Right cardiac atrium (tissue), 5 donors: ENCODE measurements around the gene SLC30A5. TPM values are rescaled to one million over a fixed set of nuclear protein-coding genes. Genes with fewer than 3 reads are reported as not detected.
"Not testable (repeated sequence)": the region's sequence is repeated elsewhere in the genome, so short reads cannot be mapped to it uniquely, and the experiment has no call there.

Source experiments
- ATAC-seq, 2 donors: fragments of 200-7000 bp; cut with Tn5 transposase; one replicate each; pipeline versions ENCODE4 v1.8.0 to v1.9.1; 2020; ENCODE audit warnings: moderate library complexity in 2 of 2, mild to moderate bottlenecking in 1 of 2
- DNase-seq, 3 donors: peaks; one replicate each; pipeline ENCODE4 v3.0.0-alpha.2; 2020
- H3K27ac ChIP-seq: one replicate; pipeline ENCODE4 v1.5.1; 2013; ENCODE audit warnings: mild to moderate bottlenecking, low read length, control low read depth, moderate library complexity
- H3K27me3 ChIP-seq: one replicate; pipeline ENCODE4 v1.6.1; 2013; ENCODE audit not compliant: control insufficient read depth, insufficient read depth
- H3K4me1 ChIP-seq: one replicate; pipeline ENCODE4 v1.6.1; 2013; ENCODE audit warnings: low read length; ENCODE audit not compliant: control insufficient read depth, insufficient read depth
- H3K4me3 ChIP-seq: one replicate; pipeline ENCODE4 v1.5.1; 2013; ENCODE audit warnings: low read length, control low read depth
- H3K9me3 ChIP-seq: one replicate; pipeline ENCODE4 v1.6.1; 2013; ENCODE audit warnings: low read length; ENCODE audit not compliant: control insufficient read depth
- WGBS: extraction: QIAGEN DNeasy Blood & Tissue Kit; methylation state at CpG from one replicate; pipeline ENCODE4 v1.1.7; 2013; 5-methylcytosine and 5-hydroxymethylcytosine counted together
- intact Hi-C, 4 donors: fragments of 100-400 bp; cut with DNase I; formaldehyde crosslinking; loops; one replicate each; pipeline versions ENCODE4 v1.11.0 to v1.14.0; 2022 to 2023
- polyA plus RNA-seq: library from polyadenylated mRNA; stranded (reverse); fragments of 200-250 nt; gene quantifications from one replicate; pipeline ENCODE4 v1.2.3, GENCODE V29; 2013
- total RNA-seq, 4 donors: library from RNA; stranded (reverse); fragmentation: NEBNext Ultra II Directional; extraction: Animal tissue kit (Norgen Biotek cat#: 25700); gene quantifications; one replicate each; pipeline ENCODE4 v1.2.1, GENCODE V29; 2021
- donor health status: healthy with polysubstance abuse.
- donor health status: DM: no; HTN: yes; CAD: no.
- donor health status: DM: no; HTN: no; CAD: no.
- donor health status: DM: no; HTN: yes; CAD: no; lungs with severe emphysema.
- donor health status: DM: yes; HTN: yes; CAD: no.

The SLC30A5 gene
- total and polyA plus RNA-seq, 5 donors: 32.5 to 59.1 (median 54.0) TPM

DNA sequence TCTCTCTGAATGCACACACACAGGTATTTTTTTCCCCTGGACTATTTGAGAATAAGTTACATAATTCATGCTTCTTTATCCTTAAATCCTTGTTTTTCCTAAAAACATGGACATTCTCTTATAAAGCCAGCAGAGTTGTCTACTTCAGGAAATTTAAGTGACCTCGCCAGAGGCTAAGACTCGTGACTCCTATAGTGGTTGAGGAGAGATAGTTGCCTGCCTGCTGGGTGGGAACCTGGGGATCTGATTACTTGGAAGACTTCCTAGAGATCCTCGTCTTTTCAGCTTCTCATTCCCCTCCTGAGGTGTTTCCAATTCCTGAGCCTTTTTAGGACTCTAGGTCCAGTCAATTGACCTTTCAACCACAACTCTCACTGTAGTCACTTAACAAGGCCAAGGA lies 5.5 kb downstream of the SLC30A5 start:
- WGBS: 63% methylated on average over 3 of the region's 3 CpGs
- ATAC-seq: no peak
- no peaks in the 10 kb centered on the region for H3K27me3 ChIP-seq
- no peaks in the 10 kb centered on the region for H3K4me1 ChIP-seq
- DNase-seq: no peak
- no peaks in the 10 kb centered on the region for H3K9me3 ChIP-seq
- H3K4me3 ChIP-seq: no peak overlapping the region
- H3K27ac ChIP-seq: no peak overlapping the region
- intact Hi-C loops: no loop called here

DNA sequence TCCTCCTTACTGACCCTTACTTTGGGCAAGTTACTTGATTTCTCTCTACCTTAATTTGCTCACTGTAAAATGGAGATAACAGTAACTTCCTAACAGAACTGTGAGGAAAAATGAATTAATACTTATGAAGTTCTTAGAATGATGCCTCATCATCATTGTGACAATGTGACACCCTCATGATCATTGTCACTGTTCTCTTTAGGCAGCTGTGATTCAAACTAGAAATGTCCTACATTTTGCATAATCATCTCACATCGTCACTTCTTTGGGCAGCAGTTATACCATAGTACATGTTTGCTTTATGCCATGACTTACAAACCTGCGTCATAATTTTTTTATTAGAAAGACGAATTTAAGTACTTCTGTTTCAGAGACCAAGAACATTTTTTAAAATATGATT lies 9.7 kb downstream of the SLC30A5 start:
- Histone ChIP-seq H3K27ac (no peak overlapping the region), H3K9me3 (no peaks in the 10 kb centered on the region), H3K27me3 (no peaks in the 10 kb centered on the region), H3K4me3 (no peak overlapping the region), H3K4me1 (no peaks in the 10 kb centered on the region)
- DNase-seq (no peak), ATAC-seq (no peak)
- 75% methylated on average over 3 of the region's 3 CpGs for WGBS
- intact Hi-C loops: no loop called here

DNA sequence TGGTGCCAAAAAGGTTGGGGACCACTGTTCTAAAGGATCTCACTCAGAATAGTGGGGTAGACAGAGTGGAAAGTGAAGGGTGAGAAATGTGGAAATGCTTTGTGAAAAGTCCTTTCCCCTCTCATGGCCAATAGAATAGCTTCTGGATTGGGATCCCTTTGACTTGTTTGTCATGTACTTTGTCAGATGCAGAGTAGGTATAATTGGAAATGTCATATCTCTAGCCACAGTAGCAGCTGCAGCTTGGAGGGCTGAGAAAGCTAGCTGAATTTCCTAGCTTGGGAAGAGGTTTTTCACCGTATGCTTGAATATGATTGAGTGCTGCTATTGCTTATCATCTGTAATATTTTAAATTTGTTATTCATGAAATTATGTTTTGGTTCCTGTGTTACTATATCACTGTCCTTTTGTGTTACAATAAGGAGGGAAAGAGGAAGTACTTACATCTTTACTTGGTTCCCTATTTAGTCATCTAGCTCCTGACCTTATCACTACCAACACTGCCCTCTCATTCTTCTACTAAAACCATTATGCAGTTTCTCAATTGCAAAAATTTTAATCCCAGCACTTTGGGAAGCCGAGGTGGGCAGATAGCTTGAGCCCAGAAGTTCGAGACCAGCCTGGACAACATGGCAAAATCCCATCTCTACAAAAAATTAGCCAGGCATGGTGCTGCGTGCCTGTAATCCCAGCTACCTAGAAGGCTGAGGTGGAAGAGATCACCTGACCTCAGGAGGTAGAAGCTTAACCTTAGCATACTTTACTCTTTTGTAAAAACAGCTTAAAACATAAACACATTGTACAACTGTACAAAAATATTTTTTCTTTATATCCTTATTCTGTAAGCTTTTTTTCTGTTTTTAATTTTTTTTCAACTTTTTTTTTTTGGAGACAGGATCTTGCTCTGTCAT lies 12.4 kb downstream of the SLC30A5 start:
- WGBS: 81% methylated on average over 4 of the region's 4 CpGs
- DNase-seq (no peak), ATAC-seq (no peak)
- no peaks in the 10 kb centered on the region for H3K9me3 ChIP-seq
- intact Hi-C loops: no loop called here
- no peak overlapping the region for H3K27ac ChIP-seq
- no peaks in the 10 kb centered on the region for H3K4me1 ChIP-seq
- H3K4me3 ChIP-seq: no peak overlapping the region
- no peaks in the 10 kb centered on the region for H3K27me3 ChIP-seq

DNA sequence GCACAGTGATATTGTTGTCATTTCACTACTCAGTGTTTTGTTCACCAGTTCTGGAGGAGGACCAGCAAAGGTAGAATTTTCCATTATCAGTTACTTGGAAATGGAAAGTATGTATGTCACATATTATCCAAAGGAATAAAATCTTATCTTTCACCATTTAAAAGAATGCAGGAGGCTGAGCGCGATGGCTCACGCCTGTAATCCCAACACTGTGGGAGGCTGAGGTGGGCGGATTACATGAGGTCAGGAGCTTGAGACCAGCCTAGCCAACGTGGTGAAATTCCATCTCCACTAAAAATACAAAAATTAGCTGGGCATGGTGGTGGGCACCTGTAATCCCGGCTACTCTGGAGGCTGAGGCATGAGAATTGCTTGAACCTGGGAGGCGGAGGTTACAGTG lies 14.6 kb downstream of the SLC30A5 start:
- H3K4me3 ChIP-seq, H3K27ac ChIP-seq, DNase-seq, H3K4me1 ChIP-seq, intact Hi-C loops, H3K9me3 ChIP-seq, ATAC-seq, H3K27me3 ChIP-seq: not testable (repeated sequence)
- whole genome bisulfite sequencing: 93% methylated on average over 7 of the region's 7 CpGs

DNA sequence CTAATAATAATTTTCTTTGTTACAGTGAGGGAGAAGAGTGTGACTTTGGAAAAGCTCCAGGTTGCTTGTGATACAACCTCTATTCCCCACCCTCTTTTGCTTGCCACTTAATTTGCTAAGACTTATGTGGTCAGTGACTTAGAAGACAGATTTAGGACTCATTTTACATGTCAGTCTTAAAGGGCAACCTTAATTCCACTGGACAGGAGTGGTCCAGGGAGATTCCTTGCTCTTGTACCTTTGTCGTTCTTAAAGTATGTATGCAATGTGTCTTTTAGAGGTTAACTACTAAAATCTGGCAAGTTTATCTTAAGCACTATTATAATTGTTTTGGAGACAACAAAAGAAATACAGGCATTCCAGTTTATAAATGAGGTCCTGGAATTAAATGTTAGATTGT lies 20.0 kb downstream of the SLC30A5 start:
- Histone ChIP-seq H3K9me3 (no peaks in the 10 kb centered on the region), H3K4me3 (no peak overlapping the region), H3K27ac (no peak overlapping the region), H3K4me1 (no peaks in the 10 kb centered on the region), H3K27me3 (no peaks in the 10 kb centered on the region)
- no peak for ATAC-seq
- intact Hi-C loops: loop anchor here in 1 of 4 donors (10.0 kb wide), 1 partner anchor 131 kb away; no protein-coding TSS in a partner anchor
- no peak for DNase-seq
- 86% methylated on average over 1 of the region's 1 CpG for WGBS

DNA sequence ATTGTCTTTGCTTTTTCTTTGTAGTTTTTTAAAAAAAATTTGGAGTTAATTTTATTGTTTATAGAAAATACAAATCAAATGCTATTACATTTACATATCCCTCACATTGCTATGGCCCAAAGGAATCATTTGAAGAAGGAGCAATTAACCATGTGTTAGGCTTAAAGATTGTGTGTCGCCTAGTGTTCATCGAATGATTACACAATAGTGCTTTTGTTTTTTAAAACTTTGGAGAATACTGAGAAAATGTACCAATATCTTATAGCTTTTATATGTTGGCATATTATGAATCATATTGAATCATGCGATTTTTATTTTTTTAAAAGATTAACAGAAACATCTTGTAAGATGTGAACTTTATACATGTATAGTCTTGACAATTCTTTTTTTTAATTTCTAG lies 21.7 kb downstream of the SLC30A5 start:
- Histone ChIP-seq H3K27ac (no peak overlapping the region), H3K27me3 (no peaks in the 10 kb centered on the region), H3K9me3 (no peaks in the 10 kb centered on the region), H3K4me3 (no peak overlapping the region), H3K4me1 (no peaks in the 10 kb centered on the region)
- intact Hi-C loops: loop anchor here in 1 of 4 donors (10.0 kb wide), 1 partner anchor 129 kb away; no protein-coding TSS in a partner anchor
- DNase-seq (no peak), ATAC-seq (no peak)
- WGBS: 90% methylated on average over 3 of the region's 3 CpGs

DNA sequence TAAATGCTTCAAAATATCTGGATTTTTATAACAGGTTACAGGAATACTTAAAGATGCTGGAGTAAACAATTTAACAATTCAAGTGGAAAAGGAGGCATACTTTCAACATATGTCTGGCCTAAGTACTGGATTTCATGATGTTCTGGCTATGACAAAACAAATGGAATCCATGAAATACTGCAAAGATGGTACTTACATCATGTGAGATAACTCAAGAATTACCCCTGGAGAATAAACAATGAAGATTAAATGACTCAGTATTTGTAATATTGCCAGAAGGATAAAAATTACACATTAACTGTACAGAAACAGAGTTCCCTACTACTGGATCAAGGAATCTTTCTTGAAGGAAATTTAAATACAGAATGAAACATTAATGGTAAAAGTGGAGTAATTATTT lies 35.6 kb downstream of the SLC30A5 start:
- no peaks in the 10 kb centered on the region for H3K27me3 ChIP-seq
- intact Hi-C loops: no loop called here
- H3K27ac ChIP-seq: no peak overlapping the region
- no peak overlapping the region for H3K4me3 ChIP-seq
- ATAC-seq (no peak), DNase-seq (no peak)
- H3K4me1 ChIP-seq: no peaks in the 10 kb centered on the region
- H3K9me3 ChIP-seq: no peaks in the 10 kb centered on the region

DNA sequence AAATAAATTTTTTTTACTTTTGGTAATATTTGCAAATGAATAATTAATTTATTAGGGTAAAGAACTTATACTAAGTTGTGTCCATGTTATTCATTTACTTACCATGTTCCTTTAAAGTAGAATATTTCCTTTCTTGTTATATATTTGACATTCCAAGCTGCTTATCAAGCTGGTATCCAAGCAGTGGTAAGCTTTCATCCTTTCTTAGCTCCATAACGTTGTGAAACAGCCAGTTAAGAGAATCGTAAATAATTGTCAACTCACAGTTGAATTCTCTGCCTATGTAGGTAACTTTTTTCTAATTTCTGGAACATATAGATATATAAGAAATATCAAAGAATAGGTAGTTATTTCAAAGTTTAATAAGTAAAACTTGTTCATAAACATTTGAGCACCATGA lies 36.4 kb downstream of the SLC30A5 start:
- DNase-seq: no peak
- intact Hi-C loops: no loop called here
- Histone ChIP-seq H3K9me3 (no peaks in the 10 kb centered on the region), H3K27me3 (no peaks in the 10 kb centered on the region), H3K27ac (no peak overlapping the region), H3K4me1 (no peaks in the 10 kb centered on the region), H3K4me3 (no peak overlapping the region)
- 71% methylated on average over 2 of the region's 2 CpGs for WGBS
- no peak for ATAC-seq

DNA sequence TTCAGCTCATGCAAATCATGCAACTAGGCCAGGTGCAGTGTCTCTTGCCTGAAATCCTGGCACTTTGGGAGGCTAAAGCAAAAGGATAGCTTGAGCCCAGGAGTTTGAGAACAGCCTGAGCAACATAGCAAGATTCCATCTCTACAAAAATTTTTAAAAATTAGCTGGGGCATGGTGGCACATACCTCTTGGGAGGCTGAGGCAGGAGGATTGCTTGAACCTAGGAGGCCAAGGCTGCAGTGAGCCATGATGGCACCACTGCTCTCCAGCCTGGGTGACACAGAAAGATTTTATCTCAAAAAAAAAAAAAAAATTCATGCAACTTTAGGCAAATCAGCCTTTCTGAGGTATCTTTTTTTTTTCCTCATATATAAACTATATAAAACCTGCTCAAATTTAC lies 37.5 kb downstream of the SLC30A5 start:
- H3K27me3 ChIP-seq: no peaks in the 10 kb centered on the region
- no peaks in the 10 kb centered on the region for H3K9me3 ChIP-seq
- no peak overlapping the region for H3K4me3 ChIP-seq
- DNase-seq (no peak), ATAC-seq (no peak)
- no peak overlapping the region for H3K27ac ChIP-seq
- intact Hi-C loops: no loop called here
- H3K4me1 ChIP-seq: no peaks in the 10 kb centered on the region

DNA sequence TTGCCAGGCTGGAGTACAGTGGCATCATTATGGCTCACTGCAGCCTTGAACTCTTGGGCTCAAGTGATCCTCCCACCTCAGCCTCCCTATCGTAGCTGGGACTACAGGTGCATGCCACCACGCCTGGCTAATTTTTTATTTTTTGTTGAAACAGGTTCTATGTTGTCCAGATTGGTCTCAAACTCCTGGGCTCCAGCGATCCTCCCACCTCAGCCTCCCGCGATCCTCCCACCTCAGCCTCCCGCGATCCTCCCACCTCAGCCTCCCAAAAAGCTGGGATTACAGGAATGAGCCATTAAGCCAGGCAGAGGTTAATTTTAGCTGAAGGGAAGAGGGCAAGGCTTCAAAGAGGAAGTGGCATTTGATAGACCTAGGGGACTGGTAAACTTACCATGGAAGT lies 40.3 kb downstream of the SLC30A5 start:
- no peak overlapping the region for H3K4me3 ChIP-seq
- ATAC-seq (no peak), DNase-seq (no peak)
- no peaks in the 10 kb centered on the region for H3K9me3 ChIP-seq
- H3K4me1 ChIP-seq: no peaks in the 10 kb centered on the region
- no peaks in the 10 kb centered on the region for H3K27me3 ChIP-seq
- 68% methylated on average over 7 of the region's 7 CpGs for WGBS
- H3K27ac ChIP-seq: no peak overlapping the region
- intact Hi-C loops: no loop called here

DNA sequence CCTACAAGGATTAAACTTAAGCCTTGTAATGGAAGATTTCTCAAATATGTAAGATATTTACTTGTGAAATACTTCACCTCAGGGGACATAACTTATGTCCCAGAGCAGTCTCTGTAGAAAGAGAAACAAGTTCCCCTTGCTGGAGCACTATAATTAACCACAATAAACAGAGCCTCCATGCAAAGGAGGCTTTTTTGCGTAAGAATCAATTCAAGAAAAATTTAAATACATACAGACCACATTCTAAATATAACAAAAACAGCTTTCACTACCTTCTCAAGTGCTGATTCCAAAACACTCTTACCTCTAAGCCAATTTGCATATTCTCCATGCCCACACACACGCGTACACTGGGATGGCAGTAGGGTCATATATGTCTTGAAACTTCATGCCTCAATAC lies 42.5 kb downstream of the SLC30A5 start:
- Histone ChIP-seq H3K9me3 (no peaks in the 10 kb centered on the region), H3K4me1 (no peaks in the 10 kb centered on the region), H3K27ac (no peak overlapping the region), H3K4me3 (no peak overlapping the region), H3K27me3 (no peaks in the 10 kb centered on the region)
- WGBS: 95% methylated on average over 3 of the region's 3 CpGs
- DNase-seq (no peak), ATAC-seq (no peak)
- intact Hi-C loops: no loop called here

DNA sequence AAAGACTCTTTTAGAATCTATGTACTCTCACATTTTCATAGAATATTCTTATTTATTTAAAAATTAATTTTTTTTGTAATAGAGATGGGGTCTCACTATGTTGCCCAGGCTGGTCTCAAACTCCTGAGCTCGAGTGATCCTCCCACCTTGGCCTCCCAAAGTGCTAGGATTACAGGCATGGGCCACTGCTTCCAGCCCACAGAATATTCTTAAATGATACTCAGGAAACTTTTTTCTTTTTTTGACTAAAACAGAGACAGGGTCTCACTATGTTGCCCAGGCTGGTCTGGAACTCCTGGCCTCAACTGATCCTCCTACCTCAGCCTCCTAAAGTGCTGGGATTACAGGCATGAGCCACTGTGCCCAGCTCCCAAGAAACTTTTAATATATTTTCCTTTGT lies 43.4 kb downstream of the SLC30A5 start:
- H3K4me1 ChIP-seq, intact Hi-C loops, H3K4me3 ChIP-seq, H3K27me3 ChIP-seq, H3K9me3 ChIP-seq, H3K27ac ChIP-seq, ATAC-seq, DNase-seq: not testable (repeated sequence)
- WGBS: 89% methylated on average over 1 of the region's 1 CpG
